ENCODE data around the gene XRCC5. TPM values are rescaled to one million over a fixed set of nuclear protein-coding genes. Genes with fewer than 3 reads are reported as not detected.

Gene XRCC5
- polyA plus RNA-seq: 100 to 1,000 TPM; 301 to 350 (median 303) TPM

- peak; percentile 97 to 99 (median 98) for DNase-seq
- H3K9me3 Mint-ChIP-seq: no peaks in the 10 kb centered on the region
- H3K27ac Mint-ChIP-seq: peak within 1 kb of the TSS; percentile 97 to 100 (median 99)
- peaks cover 8 to 23% (median 15%) of the 10 kb centered on the region in 3 donors for H3K36me3 Mint-ChIP-seq
- peaks cover 11 to 21% (median 13%) of the 10 kb centered on the region in 3 donors for H3K27me3 Mint-ChIP-seq (ENCODE audit: low read depth in 3 of 3)
- H3K4me3 Mint-ChIP-seq: peak within 1 kb of the TSS; percentile 98 to 100 (median 100)
- peaks cover 50 to 59% of the 10 kb centered on the region in 2 donors for H3K4me1 Mint-ChIP-seq
Measured at GRCh38 chr2:216108967-216109921, at the start of gene XRCC5. TSS of gene XRCC5 (plus strand) at chr2:216109348. CDS start at chr2:216109437, 89 bp downstream.

GRCh38 chr2:216064014-216064630 lies 45.0 kb upstream of the XRCC5 start:
- no peak overlapping the region for H3K4me3 Mint-ChIP-seq
- H3K4me1 Mint-ChIP-seq: peaks cover 3 to 13% of the 10 kb centered on the region in 2 donors
- H3K27ac Mint-ChIP-seq: no peak overlapping the region
- no peaks in the 10 kb centered on the region for H3K27me3 Mint-ChIP-seq (ENCODE audit: low read depth in 3 of 3)
- DNase-seq: no peak
- H3K9me3 Mint-ChIP-seq: no peaks in the 10 kb centered on the region
- H3K36me3 Mint-ChIP-seq: peaks cover 14 to 25% (median 14%) of the 10 kb centered on the region in 3 donors

GRCh38 chr2:216064665-216065064 lies 44.5 kb upstream of the XRCC5 start:
- Mint-ChIP-seq H3K27ac (no peak overlapping the region), H3K4me1 (peaks cover 3 to 7% of the 10 kb centered on the region in 2 donors), H3K4me3 (no peak overlapping the region), H3K9me3 (no peaks in the 10 kb centered on the region), H3K36me3 (peaks cover 9 to 28% (median 18%) of the 10 kb centered on the region in 3 donors), H3K27me3 (ENCODE audit: low read depth in 3 of 3) (no peaks in the 10 kb centered on the region)
- no peak for DNase-seq

- Mint-ChIP-seq H3K4me1 (peaks cover 3 to 6% of the 10 kb centered on the region in 2 donors), H3K36me3 (peaks cover 8 to 30% (median 18%) of the 10 kb centered on the region in 3 donors), H3K9me3 (no peaks in the 10 kb centered on the region), H3K4me3 (no peak overlapping the region), H3K27ac (peak overlapping the region in 1 of 6 donors; percentile 40), H3K27me3 (ENCODE audit: low read depth in 3 of 3) (no peaks in the 10 kb centered on the region)
- no peak for DNase-seq
Measured at GRCh38 chr2:216066230-216066629, 42.9 kb upstream of the XRCC5 start.

GRCh38 chr2:216069028-216069427 lies 40.1 kb upstream of the XRCC5 start:
- no peak overlapping the region for H3K4me3 Mint-ChIP-seq
- no peak for DNase-seq
- no peaks in the 10 kb centered on the region for H3K9me3 Mint-ChIP-seq
- H3K36me3 Mint-ChIP-seq: peaks cover 4 to 23% (median 14%) of the 10 kb centered on the region in 3 donors
- H3K27me3 Mint-ChIP-seq (ENCODE audit: low read depth in 3 of 3): no peaks in the 10 kb centered on the region
- H3K27ac Mint-ChIP-seq: peak overlapping the region in 1 of 6 donors; percentile 5
- peaks cover 3 to 7% of the 10 kb centered on the region in 2 donors for H3K4me1 Mint-ChIP-seq

- Mint-ChIP-seq H3K27me3 (ENCODE audit: low read depth in 3 of 3) (no peaks in the 10 kb centered on the region), H3K27ac (no peak overlapping the region), H3K9me3 (no peaks in the 10 kb centered on the region), H3K4me1 (peaks cover 4 to 17% of the 10 kb centered on the region in 2 donors), H3K36me3 (peaks cover 4 to 25% (median 13%) of the 10 kb centered on the region in 3 donors), H3K4me3 (no peak overlapping the region)
- no peak for DNase-seq
Measured at GRCh38 chr2:216070195-216070594, 39.0 kb upstream of the XRCC5 start.

GRCh38 chr2:216071111-216071851 lies 37.9 kb upstream of the XRCC5 start:
- no peaks in the 10 kb centered on the region for H3K27me3 Mint-ChIP-seq (ENCODE audit: low read depth in 3 of 3)
- H3K4me3 Mint-ChIP-seq: no peak overlapping the region
- H3K9me3 Mint-ChIP-seq: no peaks in the 10 kb centered on the region
- peaks cover 0 to 17% (median 9%) of the 10 kb centered on the region in 3 donors for H3K36me3 Mint-ChIP-seq
- H3K4me1 Mint-ChIP-seq: peaks cover 5 to 17% of the 10 kb centered on the region in 2 donors
- peak overlapping the region in 1 of 6 donors; percentile 3 for H3K27ac Mint-ChIP-seq
- no peak for DNase-seq

GRCh38 chr2:216072473-216072872 lies 36.7 kb upstream of the XRCC5 start:
- Mint-ChIP-seq H3K27ac (peak overlapping the region in 1 of 6 donors; percentile 24), H3K9me3 (no peaks in the 10 kb centered on the region), H3K36me3 (peaks cover 0 to 10% (median 9%) of the 10 kb centered on the region in 3 donors), H3K4me1 (peaks cover 5 to 17% of the 10 kb centered on the region in 2 donors), H3K4me3 (no peak overlapping the region), H3K27me3 (ENCODE audit: low read depth in 3 of 3) (no peaks in the 10 kb centered on the region)
- no peak for DNase-seq

- H3K36me3 Mint-ChIP-seq: peaks cover 0 to 10% (median 4%) of the 10 kb centered on the region in 3 donors
Measured at GRCh38 chr2:216073773-216074172, 35.4 kb upstream of the XRCC5 start.

GRCh38 chr2:216074380-216074779 lies 34.8 kb upstream of the XRCC5 start:
- Mint-ChIP-seq H3K4me3 (no peak overlapping the region), H3K27me3 (ENCODE audit: low read depth in 3 of 3) (no peaks in the 10 kb centered on the region)

More at GRCh38 chr2:216073773-216074172, 35.4 kb upstream of the XRCC5 start:
- H3K4me3 Mint-ChIP-seq: no peak overlapping the region
- H3K27ac Mint-ChIP-seq: no peak overlapping the region
- DNase-seq: no peak
- no peaks in the 10 kb centered on the region for H3K27me3 Mint-ChIP-seq (ENCODE audit: low read depth in 3 of 3)
- no peaks in the 10 kb centered on the region for H3K9me3 Mint-ChIP-seq
- peaks cover 3 to 13% of the 10 kb centered on the region in 2 donors for H3K4me1 Mint-ChIP-seq

GRCh38 chr2:216074794-216075193 lies 34.4 kb upstream of the XRCC5 start:
- Mint-ChIP-seq H3K27me3 (ENCODE audit: low read depth in 3 of 3) (no peaks in the 10 kb centered on the region), H3K27ac (no peak overlapping the region), H3K4me1 (peaks cover 4 to 16% of the 10 kb centered on the region in 2 donors), H3K9me3 (no peaks in the 10 kb centered on the region), H3K4me3 (no peak overlapping the region), H3K36me3 (peaks cover 0 to 7% (median 0%) of the 10 kb centered on the region in 3 donors)
- no peak for DNase-seq

More at GRCh38 chr2:216074380-216074779, 34.8 kb upstream of the XRCC5 start:
- no peaks in the 10 kb centered on the region for H3K9me3 Mint-ChIP-seq
- H3K4me1 Mint-ChIP-seq: peaks cover 4 to 16% of the 10 kb centered on the region in 2 donors
- DNase-seq: no peak
- H3K27ac Mint-ChIP-seq: peak overlapping the region in 2 of 6 donors; percentile 59 to 89
- peaks cover 0 to 7% (median 2%) of the 10 kb centered on the region in 3 donors for H3K36me3 Mint-ChIP-seq

GRCh38 chr2:216075510-216076485 lies 33.4 kb upstream of the XRCC5 start:
- Mint-ChIP-seq H3K36me3 (peaks cover 0 to 4% (median 0%) of the 10 kb centered on the region in 3 donors), H3K9me3 (no peaks in the 10 kb centered on the region), H3K4me1 (peaks cover 10 to 24% of the 10 kb centered on the region in 2 donors), H3K27me3 (ENCODE audit: low read depth in 3 of 3) (peaks cover 0 to 1% (median 0%) of the 10 kb centered on the region in 3 donors), H3K4me3 (no peak overlapping the region), H3K27ac (peak overlapping the region in 1 of 6 donors; percentile 30)
- no peak for DNase-seq
